Lower lobe of right lung (tissue), 2 donors: Measurements from ENCODE around the gene CHST8. TPM values are rescaled to one million over a fixed set of nuclear protein-coding genes. Genes with fewer than 3 reads are reported as not detected.

Experiments
- ATAC-seq, 2 donors: fragments of 200-7000 bp; cut with Tn5 transposase; one replicate each; pipeline ENCODE4 v1.9.1; 2020 to 2022; ENCODE audit warnings: mild to moderate bottlenecking in 2 of 2, moderate library complexity in 2 of 2
- DNase-seq: peaks from one replicate; pipeline ENCODE4 v3.0.0-alpha.2; 2020
- H3K27ac ChIP-seq: fragments of 200-600 bp; one replicate; pipeline ENCODE4 v1.8.0; 2022
- H3K27me3 ChIP-seq: fragments of 200-600 bp; one replicate; pipeline ENCODE4 v1.8.0; 2022; ENCODE audit warnings: low read depth
- H3K36me3 ChIP-seq: fragments of 200-600 bp; one replicate; pipeline ENCODE4 v1.8.0; 2022; ENCODE audit warnings: mild to moderate bottlenecking
- H3K4me1 ChIP-seq: fragments of 200-600 bp; one replicate; pipeline ENCODE4 v1.8.0; 2022
- H3K4me3 ChIP-seq: fragments of 200-600 bp; one replicate; pipeline ENCODE4 v1.8.0; 2022; ENCODE audit warnings: mild to moderate bottlenecking
- H3K9me3 ChIP-seq: fragments of 200-600 bp; one replicate; pipeline ENCODE4 v1.8.0; 2022
- intact Hi-C: fragments of 100-400 bp; cut with DNase I; formaldehyde crosslinking; loops from one replicate; pipeline ENCODE4 v1.11.0; 2022
- total RNA-seq: library from RNA; stranded (reverse); fragmentation: NEBNext Ultra II Directional; extraction: Animal tissue kit (Norgen Biotek cat#: 25700); gene quantifications from one replicate; pipeline ENCODE4 v1.2.1, GENCODE V29; 2021
- TF ChIP-seq, protein P1 (sequence below): fragments of 200-600 bp; IDR thresholded peaks from one replicate; pipeline ENCODE4 v1.8.0; 2022; ENCODE audit warnings: antibody characterized with exemption, mild to moderate bottlenecking
- donor health status: DM: no; HTN: yes; CAD: no; lungs with severe emphysema.

The CHST8 gene
- total RNA-seq, 1 donor from 2014 or later = not detected

DNA sequence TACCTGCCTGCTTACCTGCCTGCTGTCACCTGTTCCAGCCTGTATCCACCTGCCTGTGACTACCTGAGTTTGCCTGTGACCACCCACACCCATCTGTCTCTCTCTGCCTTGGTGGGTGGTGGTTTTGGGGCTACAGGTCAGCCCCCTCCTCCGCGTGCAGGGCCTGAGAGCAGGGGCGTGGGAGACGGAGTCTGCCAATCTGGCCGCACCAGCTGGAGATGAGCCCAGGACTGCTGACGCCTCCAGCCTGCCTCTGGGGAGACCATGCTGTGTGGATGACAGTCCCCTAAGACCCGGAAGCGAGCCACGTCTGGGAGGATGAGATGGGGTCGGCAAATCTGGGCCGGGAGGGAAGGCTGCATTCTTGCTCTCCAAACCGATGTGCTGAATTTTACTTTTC lies 159.0 kb downstream of the CHST8 start:
- TF ChIP-seq, protein P1, sequence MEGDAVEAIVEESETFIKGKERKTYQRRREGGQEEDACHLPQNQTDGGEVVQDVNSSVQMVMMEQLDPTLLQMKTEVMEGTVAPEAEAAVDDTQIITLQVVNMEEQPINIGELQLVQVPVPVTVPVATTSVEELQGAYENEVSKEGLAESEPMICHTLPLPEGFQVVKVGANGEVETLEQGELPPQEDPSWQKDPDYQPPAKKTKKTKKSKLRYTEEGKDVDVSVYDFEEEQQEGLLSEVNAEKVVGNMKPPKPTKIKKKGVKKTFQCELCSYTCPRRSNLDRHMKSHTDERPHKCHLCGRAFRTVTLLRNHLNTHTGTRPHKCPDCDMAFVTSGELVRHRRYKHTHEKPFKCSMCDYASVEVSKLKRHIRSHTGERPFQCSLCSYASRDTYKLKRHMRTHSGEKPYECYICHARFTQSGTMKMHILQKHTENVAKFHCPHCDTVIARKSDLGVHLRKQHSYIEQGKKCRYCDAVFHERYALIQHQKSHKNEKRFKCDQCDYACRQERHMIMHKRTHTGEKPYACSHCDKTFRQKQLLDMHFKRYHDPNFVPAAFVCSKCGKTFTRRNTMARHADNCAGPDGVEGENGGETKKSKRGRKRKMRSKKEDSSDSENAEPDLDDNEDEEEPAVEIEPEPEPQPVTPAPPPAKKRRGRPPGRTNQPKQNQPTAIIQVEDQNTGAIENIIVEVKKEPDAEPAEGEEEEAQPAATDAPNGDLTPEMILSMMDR = no peak
- Histone ChIP-seq H3K36me3 (no peaks in the 10 kb centered on the region), H3K4me1 (peaks cover 4% of the 10 kb centered on the region), H3K4me3 (no peak overlapping the region), H3K27ac (no peak overlapping the region), H3K27me3 (peaks cover 27% of the 10 kb centered on the region), H3K9me3 (no peaks in the 10 kb centered on the region)
- intact Hi-C loops = no loop called here
- DNase-seq (no peak), ATAC-seq (no peak)

DNA sequence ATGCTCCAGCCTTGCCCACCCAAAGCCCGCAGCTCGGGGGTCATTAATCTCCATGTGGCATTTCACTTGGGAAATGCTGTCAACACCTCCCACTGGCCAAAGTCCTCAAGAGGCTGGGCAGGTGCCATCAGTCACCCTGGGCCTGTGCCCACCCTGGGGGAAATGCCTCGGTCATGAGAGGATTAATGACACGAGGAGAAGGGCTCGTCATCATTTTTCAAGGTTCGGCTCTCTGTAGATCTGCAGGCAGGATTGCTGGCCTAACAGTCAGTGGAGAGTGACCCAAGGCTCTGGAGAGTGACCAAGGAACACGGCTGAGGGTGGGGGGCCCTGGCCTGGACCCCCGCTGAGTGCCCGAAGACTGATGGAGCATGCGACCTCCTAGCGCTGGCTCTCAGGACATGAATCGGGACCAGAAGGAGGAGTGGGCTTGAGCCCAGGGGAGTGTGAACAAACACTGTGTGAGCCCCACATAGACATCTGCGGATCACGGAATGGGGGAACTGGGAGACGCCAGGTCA lies 159.7 kb downstream of the CHST8 start:
- Histone ChIP-seq H3K4me3 (no peak overlapping the region), H3K9me3 (no peaks in the 10 kb centered on the region), H3K36me3 (no peaks in the 10 kb centered on the region), H3K27me3 (peaks cover 27% of the 10 kb centered on the region), H3K27ac (no peak overlapping the region), H3K4me1 (peaks cover 4% of the 10 kb centered on the region)
- intact Hi-C loops = no loop called here
- DNase-seq (no peak), ATAC-seq (no peak)
- TF ChIP-seq, protein P1 = no peak

DNA sequence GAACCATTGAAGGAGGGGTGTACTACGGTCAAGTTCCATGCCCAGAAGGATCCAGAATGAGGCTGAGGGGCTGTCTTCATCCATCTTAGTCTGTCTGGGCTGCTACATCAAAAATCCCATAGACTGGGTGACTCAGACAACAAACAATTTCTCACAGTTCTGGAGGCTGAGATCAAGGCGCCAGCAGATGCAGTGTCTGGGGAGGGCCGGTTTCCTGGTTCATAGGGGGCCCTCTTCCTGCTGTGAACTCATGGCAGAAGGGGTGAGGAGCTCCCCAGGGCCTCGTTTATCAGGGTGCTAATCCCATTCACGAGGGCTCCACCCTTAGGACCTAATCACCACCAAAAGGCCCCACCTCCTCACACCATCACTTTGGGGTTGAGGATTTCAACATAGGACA lies 160.2 kb downstream of the CHST8 start:
- TF ChIP-seq, protein P1 = no peak
- ATAC-seq = no peak

DNA sequence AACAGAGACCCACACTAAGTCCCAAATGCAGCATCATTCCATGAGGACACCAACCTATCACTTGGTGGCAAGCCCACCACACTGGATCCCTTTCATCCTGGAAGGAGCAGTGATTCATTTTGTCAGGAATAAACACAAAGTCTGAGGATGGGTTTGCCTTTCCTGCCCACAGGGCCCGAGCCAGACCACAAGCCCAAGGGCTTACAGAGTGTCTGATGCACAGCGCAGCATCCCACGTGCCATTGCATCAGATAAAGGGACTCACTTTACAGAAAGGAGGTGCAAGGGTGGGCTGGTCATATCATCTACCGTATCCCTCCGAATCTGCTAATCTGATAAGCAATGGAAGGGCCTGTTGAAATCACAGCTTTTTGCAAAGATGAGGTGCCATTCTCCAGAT lies 162.7 kb downstream of the CHST8 start:
- TF ChIP-seq, protein P1 = no peak
- Histone ChIP-seq H3K4me1 (no peaks in the 10 kb centered on the region), H3K27me3 (peaks cover 9% of the 10 kb centered on the region), H3K9me3 (no peaks in the 10 kb centered on the region), H3K4me3 (no peak overlapping the region), H3K27ac (no peak overlapping the region), H3K36me3 (no peaks in the 10 kb centered on the region)
- ATAC-seq (no peak), DNase-seq (no peak)
- intact Hi-C loops = no loop called here

More for the DNA sequence above, 160.2 kb downstream of the CHST8 start:
- Histone ChIP-seq H3K27me3 (peaks cover 26% of the 10 kb centered on the region), H3K4me1 (peaks cover 4% of the 10 kb centered on the region), H3K36me3 (no peaks in the 10 kb centered on the region), H3K4me3 (no peak overlapping the region), H3K9me3 (no peaks in the 10 kb centered on the region), H3K27ac (no peak overlapping the region)
- no peak for DNase-seq
- intact Hi-C loops = no loop called here

DNA sequence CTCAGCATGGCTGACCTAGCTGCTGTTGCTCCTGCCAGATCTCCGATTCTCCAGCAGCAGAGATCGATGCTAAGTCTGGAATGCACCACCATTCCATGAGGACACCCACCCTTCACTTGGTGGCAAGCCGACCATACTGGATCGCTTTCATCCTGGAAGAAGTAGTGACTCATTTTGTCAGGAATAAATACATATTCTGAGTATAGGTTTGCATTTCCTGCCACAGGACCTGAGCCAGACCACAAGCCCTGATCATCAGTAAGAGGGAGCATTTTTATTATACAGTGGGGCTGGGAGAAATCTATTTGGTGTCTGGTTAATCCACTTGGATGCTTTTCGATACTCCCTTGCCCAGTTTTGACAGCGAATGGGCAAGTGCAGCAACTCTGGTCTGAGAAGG lies 164.0 kb downstream of the CHST8 start:
- H3K27ac ChIP-seq = no peak overlapping the region
- no peaks in the 10 kb centered on the region for H3K4me1 ChIP-seq
- intact Hi-C loops = no loop called here
- H3K27me3 ChIP-seq = peaks cover 6% of the 10 kb centered on the region
- DNase-seq (no peak), ATAC-seq (no peak)
- H3K36me3 ChIP-seq = no peaks in the 10 kb centered on the region
- no peak overlapping the region for H3K4me3 ChIP-seq
- TF ChIP-seq, protein P1 = no peak
- H3K9me3 ChIP-seq = no peaks in the 10 kb centered on the region

DNA sequence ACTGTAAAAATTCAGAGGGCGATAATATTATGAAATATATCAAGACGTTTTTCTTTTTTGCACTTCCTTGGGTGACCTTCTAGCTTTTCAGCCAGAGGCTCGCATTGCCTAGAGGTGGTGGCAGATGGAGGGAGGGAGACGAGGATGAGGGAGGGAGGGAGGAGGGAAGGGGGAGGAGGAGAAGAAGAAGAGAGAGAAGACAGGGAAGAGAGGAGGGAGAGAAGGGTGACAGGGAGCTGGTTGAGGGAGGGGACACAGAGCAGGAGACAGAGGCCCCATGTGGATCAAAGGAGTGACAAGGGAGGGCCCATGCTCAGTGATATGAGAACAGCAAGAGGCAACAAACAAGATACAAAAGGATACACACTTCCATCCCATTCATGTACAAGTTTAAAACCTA lies 166.9 kb downstream of the CHST8 start:
- Histone ChIP-seq H3K4me1 (no peaks in the 10 kb centered on the region), H3K27me3 (peaks cover 8% of the 10 kb centered on the region), H3K36me3 (no peaks in the 10 kb centered on the region), H3K4me3 (no peak overlapping the region), H3K27ac (no peak overlapping the region), H3K9me3 (no peaks in the 10 kb centered on the region)
- intact Hi-C loops = no loop called here
- ATAC-seq = no peak
- TF ChIP-seq, protein P1 = no peak
- no peak for DNase-seq
